ENCODE data around the gene BSN.
"Not testable (repeated sequence)": the region's sequence is repeated elsewhere in the genome, so short reads cannot be mapped to it uniquely, and the experiment has no call there.

BSN gene

GRCh38 chr3:49671291-49672288 lies 117.3 kb downstream of the BSN start:
- Mint-ChIP-seq H3K4me3 (peak overlapping the region; percentile 77), H3K36me3 (ENCODE audit: low read depth) (peaks cover 3% of the 10 kb centered on the region), H3K27me3 (ENCODE audit: low read depth) (no peaks in the 10 kb centered on the region)

GRCh38 chr3:49673121-49673714 lies 118.9 kb downstream of the BSN start:
- Mint-ChIP-seq H3K36me3 (ENCODE audit: low read depth) (peaks cover 5% of the 10 kb centered on the region), H3K4me1 (ENCODE audit: low read depth) (peaks cover 20% of the 10 kb centered on the region), H3K27ac (peak overlapping the region; percentile 97), H3K4me3 (peak overlapping the region; percentile 93), H3K27me3 (ENCODE audit: low read depth) (no peaks in the 10 kb centered on the region), H3K9me3 (no peaks in the 10 kb centered on the region)

More at GRCh38 chr3:49671291-49672288, 117.3 kb downstream of the BSN start:
- H3K27ac Mint-ChIP-seq, result peak overlapping the region; percentile 76
- peaks cover 17% of the 10 kb centered on the region for H3K4me1 Mint-ChIP-seq (ENCODE audit: low read depth)
- no peaks in the 10 kb centered on the region for H3K9me3 Mint-ChIP-seq

- peak within 1 kb of the TSS; percentile 93 for H3K4me3 Mint-ChIP-seq
- H3K27me3 Mint-ChIP-seq (ENCODE audit: low read depth), result no peaks in the 10 kb centered on the region
- peak within 1 kb of the TSS; percentile 97 for H3K27ac Mint-ChIP-seq
- H3K9me3 Mint-ChIP-seq, result no peaks in the 10 kb centered on the region
- H3K4me1 Mint-ChIP-seq (ENCODE audit: low read depth), result peaks cover 20% of the 10 kb centered on the region
- H3K36me3 Mint-ChIP-seq (ENCODE audit: low read depth), result peaks cover 6% of the 10 kb centered on the region
Observed at GRCh38 chr3:49673715-49674496, 119.6 kb downstream of the BSN start, which contains the start of gene APEH. Gene APEH (plus strand): TSS chr3:49674351. CDS start chr3:49674402, 51 bp downstream.

GRCh38 chr3:49674497-49674983 lies 120.3 kb downstream of the BSN start:
- peaks cover 20% of the 10 kb centered on the region for H3K4me1 Mint-ChIP-seq (ENCODE audit: low read depth)
- H3K27ac Mint-ChIP-seq, result peak overlapping the region; percentile 97
- peaks cover 6% of the 10 kb centered on the region for H3K36me3 Mint-ChIP-seq (ENCODE audit: low read depth)
- H3K4me3 Mint-ChIP-seq, result peak overlapping the region; percentile 93
- H3K27me3 Mint-ChIP-seq (ENCODE audit: low read depth), result no peaks in the 10 kb centered on the region
- H3K9me3 Mint-ChIP-seq, result no peaks in the 10 kb centered on the region

GRCh38 chr3:49675912-49676311 lies 121.6 kb downstream of the BSN start:
- Mint-ChIP-seq H3K36me3 (ENCODE audit: low read depth) (peaks cover 12% of the 10 kb centered on the region), H3K27me3 (ENCODE audit: low read depth) (no peaks in the 10 kb centered on the region), H3K27ac (no peak overlapping the region), H3K9me3 (no peaks in the 10 kb centered on the region), H3K4me1 (ENCODE audit: low read depth) (peaks cover 20% of the 10 kb centered on the region), H3K4me3 (no peak overlapping the region)

GRCh38 chr3:49680493-49681231 lies 126.4 kb downstream of the BSN start:
- Mint-ChIP-seq H3K4me3 (no peak overlapping the region), H3K27ac (no peak overlapping the region), H3K9me3 (no peaks in the 10 kb centered on the region), H3K36me3 (ENCODE audit: low read depth) (peaks cover 14% of the 10 kb centered on the region), H3K27me3 (ENCODE audit: low read depth) (no peaks in the 10 kb centered on the region), H3K4me1 (ENCODE audit: low read depth) (peaks cover 3% of the 10 kb centered on the region)

- Mint-ChIP-seq H3K36me3 (ENCODE audit: low read depth) (peaks cover 12% of the 10 kb centered on the region), H3K4me3 (no peak overlapping the region), H3K4me1 (ENCODE audit: low read depth) (peaks cover 3% of the 10 kb centered on the region), H3K27me3 (ENCODE audit: low read depth) (no peaks in the 10 kb centered on the region), H3K9me3 (no peaks in the 10 kb centered on the region), H3K27ac (no peak overlapping the region)
Observed at GRCh38 chr3:49681232-49681522, 126.9 kb downstream of the BSN start.

- H3K4me1 Mint-ChIP-seq (ENCODE audit: low read depth), result peaks cover 3% of the 10 kb centered on the region
- H3K27me3 Mint-ChIP-seq (ENCODE audit: low read depth), result no peaks in the 10 kb centered on the region
- peaks cover 11% of the 10 kb centered on the region for H3K36me3 Mint-ChIP-seq (ENCODE audit: low read depth)
- no peak overlapping the region for H3K4me3 Mint-ChIP-seq
- H3K27ac Mint-ChIP-seq, result no peak overlapping the region
- no peaks in the 10 kb centered on the region for H3K9me3 Mint-ChIP-seq
Observed at GRCh38 chr3:49681543-49681942, 127.3 kb downstream of the BSN start.

GRCh38 chr3:49683162-49683561 lies 128.9 kb downstream of the BSN start:
- peaks cover 10% of the 10 kb centered on the region for H3K36me3 Mint-ChIP-seq (ENCODE audit: low read depth)
- H3K4me3 Mint-ChIP-seq, result no peak overlapping the region
- H3K9me3 Mint-ChIP-seq, result no peaks in the 10 kb centered on the region
- no peaks in the 10 kb centered on the region for H3K4me1 Mint-ChIP-seq (ENCODE audit: low read depth)
- no peak overlapping the region for H3K27ac Mint-ChIP-seq
- H3K27me3 Mint-ChIP-seq (ENCODE audit: low read depth), result no peaks in the 10 kb centered on the region

- not testable (repeated sequence) for H3K9me3 Mint-ChIP-seq
Observed at GRCh38 chr3:49684453-49684852, 130.2 kb downstream of the BSN start.

GRCh38 chr3:49685103-49685502 lies 130.8 kb downstream of the BSN start:
- H3K36me3 Mint-ChIP-seq (ENCODE audit: low read depth); H3K4me3 Mint-ChIP-seq; H3K9me3 Mint-ChIP-seq; H3K27me3 Mint-ChIP-seq (ENCODE audit: low read depth); H3K4me1 Mint-ChIP-seq (ENCODE audit: low read depth); H3K27ac Mint-ChIP-seq: not testable (repeated sequence)

More at GRCh38 chr3:49684453-49684852, 130.2 kb downstream of the BSN start:
- H3K4me1 Mint-ChIP-seq (ENCODE audit: low read depth); H3K27me3 Mint-ChIP-seq (ENCODE audit: low read depth); H3K27ac Mint-ChIP-seq; H3K4me3 Mint-ChIP-seq; H3K36me3 Mint-ChIP-seq (ENCODE audit: low read depth): not testable (repeated sequence)

- H3K9me3 Mint-ChIP-seq; H3K27ac Mint-ChIP-seq; H3K36me3 Mint-ChIP-seq (ENCODE audit: low read depth); H3K4me3 Mint-ChIP-seq; H3K27me3 Mint-ChIP-seq (ENCODE audit: low read depth): not testable (repeated sequence)
- peaks cover 14% of the 10 kb centered on the region for H3K4me1 Mint-ChIP-seq (ENCODE audit: low read depth)
Observed at GRCh38 chr3:49685846-49686245, 131.6 kb downstream of the BSN start.

GRCh38 chr3:49686346-49686745 lies 132.1 kb downstream of the BSN start:
- H3K36me3 Mint-ChIP-seq (ENCODE audit: low read depth), result not testable (repeated sequence)

More at GRCh38 chr3:49686346-49686745, 132.1 kb downstream of the BSN start:
- Mint-ChIP-seq H3K4me3 (peak overlapping the region; percentile 17), H3K4me1 (ENCODE audit: low read depth) (peaks cover 17% of the 10 kb centered on the region)
- H3K27me3 Mint-ChIP-seq (ENCODE audit: low read depth); H3K9me3 Mint-ChIP-seq; H3K27ac Mint-ChIP-seq: not testable (repeated sequence)
